HEK293 (cell line): Measurements from ENCODE around the gene NAALAD2.
"Not testable (repeated sequence)": the region's sequence is repeated elsewhere in the genome, so short reads cannot be mapped to it uniquely, and the experiment has no call there.

Experiments
- ZNF121 ChIP-seq: fragments of 450-650 bp; formaldehyde crosslinking; IDR thresholded peaks from 2 replicates; pipeline ENCODE4 v1.5.1; 2016; ENCODE audit warnings: missing biosample characterization, missing genetic modification characterization
- ZNF184 ChIP-seq: fragments of 450-650 bp; IDR thresholded peaks from 2 replicates; pipeline ENCODE4 v1.5.1; 2018; ENCODE audit warnings: missing biosample characterization, mild to moderate bottlenecking, missing genetic modification characterization
- ZNF292 ChIP-seq: fragments of 450-650 bp; formaldehyde crosslinking; IDR thresholded peaks from 2 replicates; pipeline ENCODE4 v1.5.1; 2016; ENCODE audit warnings: low read depth, missing biosample characterization, missing genetic modification characterization, borderline replicate concordance
- ZNF521 ChIP-seq: fragments of 450-650 bp; formaldehyde crosslinking; IDR thresholded peaks from 2 replicates; pipeline ENCODE4 v1.5.1; 2017; ENCODE audit warnings: missing biosample characterization, mild to moderate bottlenecking, missing genetic modification characterization
- ZNF530 ChIP-seq: fragments of 450-650 bp; formaldehyde crosslinking; IDR thresholded peaks from 2 replicates; pipeline ENCODE4 v1.5.1; 2016; ENCODE audit warnings: low read depth, missing biosample characterization, missing genetic modification characterization
- TF ChIP-seq, protein P1 (sequence below): fragments of 450-650 bp; formaldehyde crosslinking; IDR thresholded peaks from 2 replicates; pipeline ENCODE4 v1.5.1; 2016; ENCODE audit warnings: missing biosample characterization, missing genetic modification characterization

DNA sequence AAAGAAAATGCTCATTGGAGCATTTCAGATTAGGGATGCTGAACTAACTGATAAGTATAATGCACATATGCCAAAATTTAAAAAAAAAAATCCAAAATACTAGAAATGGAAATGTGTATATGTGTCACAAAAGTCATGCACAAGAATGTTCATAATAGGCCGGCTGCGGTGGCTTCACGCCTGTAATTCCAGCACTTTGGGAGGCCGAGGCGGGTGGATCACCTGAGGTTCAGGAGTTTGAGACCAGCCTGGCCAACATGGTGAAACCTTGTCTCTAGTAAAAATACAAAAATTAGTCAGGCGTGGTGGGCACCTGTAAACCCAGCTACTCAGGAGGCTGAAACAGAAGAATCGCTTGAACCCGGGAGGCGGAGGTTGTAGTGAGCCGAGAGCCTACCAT is 73.5 kb downstream of the NAALAD2 start:
- not testable (repeated sequence) for TF ChIP-seq ZNF530; ZNF184; ZNF121; ZNF292 (tag by site-specific recombination); ZNF521 (tag by site-specific recombination)
- TF ChIP-seq, protein P1, sequence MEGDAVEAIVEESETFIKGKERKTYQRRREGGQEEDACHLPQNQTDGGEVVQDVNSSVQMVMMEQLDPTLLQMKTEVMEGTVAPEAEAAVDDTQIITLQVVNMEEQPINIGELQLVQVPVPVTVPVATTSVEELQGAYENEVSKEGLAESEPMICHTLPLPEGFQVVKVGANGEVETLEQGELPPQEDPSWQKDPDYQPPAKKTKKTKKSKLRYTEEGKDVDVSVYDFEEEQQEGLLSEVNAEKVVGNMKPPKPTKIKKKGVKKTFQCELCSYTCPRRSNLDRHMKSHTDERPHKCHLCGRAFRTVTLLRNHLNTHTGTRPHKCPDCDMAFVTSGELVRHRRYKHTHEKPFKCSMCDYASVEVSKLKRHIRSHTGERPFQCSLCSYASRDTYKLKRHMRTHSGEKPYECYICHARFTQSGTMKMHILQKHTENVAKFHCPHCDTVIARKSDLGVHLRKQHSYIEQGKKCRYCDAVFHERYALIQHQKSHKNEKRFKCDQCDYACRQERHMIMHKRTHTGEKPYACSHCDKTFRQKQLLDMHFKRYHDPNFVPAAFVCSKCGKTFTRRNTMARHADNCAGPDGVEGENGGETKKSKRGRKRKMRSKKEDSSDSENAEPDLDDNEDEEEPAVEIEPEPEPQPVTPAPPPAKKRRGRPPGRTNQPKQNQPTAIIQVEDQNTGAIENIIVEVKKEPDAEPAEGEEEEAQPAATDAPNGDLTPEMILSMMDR (tag by site-specific recombination), result not testable (repeated sequence)
